HepG2 (cell line): ENCODE results near the gene PAK1.

Experiments
- ASH2L ChIP-seq: fragments of 300-600, 200-600 bp; sonication (generic); IDR thresholded peaks from 2 replicates; pipeline ENCODE4 v1.7.0; 2017; ENCODE audit warnings: low read depth, mild to moderate bottlenecking, moderate library complexity, mixed read lengths, low read length; ENCODE audit not compliant: insufficient read length
- CCAR2 ChIP-seq: fragments of 200-400 bp; formaldehyde crosslinking; optimal IDR thresholded peaks from 2 replicates; pipeline ENCODE3; 2018; ENCODE audit warnings: low read depth, mild to moderate bottlenecking, low read length, moderate library complexity
- CTCF ChIP-seq: sonication (generic); formaldehyde crosslinking; IDR thresholded peaks from 2 replicates; pipeline ENCODE4 v1.5.0; 2020; ENCODE audit warnings: mild to moderate bottlenecking, missing genetic modification reagents, moderate library complexity
- ETV6 ChIP-seq: sonication (generic); formaldehyde crosslinking; conservative IDR thresholded peaks from 2 replicates; pipeline ENCODE4 v1.4.0; 2020; ENCODE audit warnings: missing genetic modification reagents
- POLR2A ChIP-seq, 2 experiments: IDR thresholded peaks; 2 replicates each; pipeline ENCODE4 v1.6.1; 2011; ENCODE audit warnings: low read depth in 2 of 2, low read length in 2 of 2, mild to moderate bottlenecking in 1 of 2, moderate library complexity in 1 of 2; ENCODE audit not compliant: insufficient read depth in 1 of 2
- SRSF9 ChIP-seq: fragments of 200-400 bp; formaldehyde crosslinking; IDR thresholded peaks from 2 replicates; pipeline ENCODE4 v1.6.1; 2018; ENCODE audit warnings: borderline replicate concordance, mild to moderate bottlenecking, low read depth, low read length; ENCODE audit not compliant: insufficient read depth, poor library complexity, severe bottlenecking
- ZNF274 ChIP-seq: sonication (generic); formaldehyde crosslinking; IDR thresholded peaks from 2 replicates; pipeline ENCODE4 v1.5.1; 2020; ENCODE audit warnings: mild to moderate bottlenecking, missing genetic modification reagents
- ZNF33B ChIP-seq: sonication (generic); formaldehyde crosslinking; IDR thresholded peaks from 2 replicates; pipeline ENCODE4 v1.5.1; 2020; ENCODE audit warnings: mild to moderate bottlenecking, missing genetic modification reagents
- ZNF740 ChIP-seq: sonication (generic); formaldehyde crosslinking; IDR thresholded peaks from 2 replicates; pipeline ENCODE4 v1.4.0; 2020; ENCODE audit warnings: missing genetic modification reagents

GRCh38 chr11:77435972-77436371 is 37.9 kb downstream of the PAK1 start:
- no peak for TF ChIP-seq ETV6
- no peak for TF ChIP-seq POLR2A (IDR thresholded peaks at IDR 0.05; ENCODE audit: insufficient read depth in 1 of 2, low read depth in 2 of 2, low read length in 2 of 2)
- TF ChIP-seq ASH2L: no peak
- no peak for TF ChIP-seq ZNF33B (CRISPR knock-in tag)
- TF ChIP-seq ZNF274: no peak
- TF ChIP-seq ZNF740 (CRISPR knock-in tag): no peak
- no peak for TF ChIP-seq CTCF
- TF ChIP-seq CCAR2: no peak
- no peak for TF ChIP-seq SRSF9
